ENCODE data around the gene OGFR. TPM values are rescaled to one million over a fixed set of nuclear protein-coding genes. Genes with fewer than 3 reads are reported as not detected.

The OGFR gene
- total RNA-seq, 1 donor from 2014 or later = 96.5 TPM

GRCh38 chr20:62755817-62756724, 48.6 kb upstream of the OGFR start:
- Histone ChIP-seq H4K20me1 (ENCODE audit: insufficient read depth, low read length) (no peaks in the 10 kb centered on the region), H3K4me1 (ENCODE audit: insufficient read depth, low read length) (peaks cover 3% of the 10 kb centered on the region), H3K4me2 (ENCODE audit: low read length) (no peak overlapping the region), H3K79me2 (ENCODE audit: insufficient read depth, low read length) (no peaks in the 10 kb centered on the region), H3K36me3 (ENCODE audit: insufficient read depth, low read length) (no peaks in the 10 kb centered on the region), H3K9ac (ENCODE audit: low read length) (no peak overlapping the region), H3K27ac (ENCODE audit: low read depth, low read length) (no peak overlapping the region), H3K27me3 (ENCODE audit: insufficient read depth, low read length) (peaks cover 6% of the 10 kb centered on the region), H3K4me3 (ENCODE audit: insufficient read depth, low read depth, low read length) (no peak overlapping the region), H3K9me3 (ENCODE audit: insufficient read depth, low read depth, low read length) (no peaks in the 10 kb centered on the region), H2AFZ (ENCODE audit: low read depth, low read length) (no peak overlapping the region)
- TF ChIP-seq EZH2 (IDR thresholded peaks at IDR 0.05; ENCODE audit: insufficient read depth, low read length) (no peak), CTCF (IDR thresholded peaks at IDR 0.05; ENCODE audit: insufficient read depth, low read depth, low read length) (no peak)
- H3K4me1 Mint-ChIP-seq (ENCODE audit: low read depth, unreplicated experiment) = peaks cover under 1% of the 10 kb centered on the region
- H3K4me3 Mint-ChIP-seq (ENCODE audit: unreplicated experiment) = no peak overlapping the region
- H3K27me3 Mint-ChIP-seq (ENCODE audit: low read depth, unreplicated experiment) = peaks cover 34% of the 10 kb centered on the region
- H3K36me3 Mint-ChIP-seq (ENCODE audit: low read depth, unreplicated experiment) = no peaks in the 10 kb centered on the region
- no peaks in the 10 kb centered on the region for H3K9me3 Mint-ChIP-seq (ENCODE audit: unreplicated experiment)
- DNase-seq (ENCODE audit: low read depth) (no peak), FAIRE-seq (no peak)
- no peak overlapping the region for H3K27ac Mint-ChIP-seq (ENCODE audit: unreplicated experiment)

- H3K9ac ChIP-seq (ENCODE audit: low read length) = no peak overlapping the region
- H2AFZ ChIP-seq (ENCODE audit: low read depth, low read length) = no peak overlapping the region
- Mint-ChIP-seq H3K9me3 (ENCODE audit: unreplicated experiment) (no peaks in the 10 kb centered on the region), H3K4me1 (ENCODE audit: low read depth, unreplicated experiment) (peaks cover 2% of the 10 kb centered on the region), H3K4me3 (ENCODE audit: unreplicated experiment) (no peak overlapping the region), H3K27me3 (ENCODE audit: low read depth, unreplicated experiment) (peaks cover 33% of the 10 kb centered on the region), H3K27ac (ENCODE audit: unreplicated experiment) (no peak overlapping the region), H3K36me3 (ENCODE audit: low read depth, unreplicated experiment) (no peaks in the 10 kb centered on the region)
- no peak for TF ChIP-seq EZH2 (IDR thresholded peaks at IDR 0.05; ENCODE audit: insufficient read depth, low read length)
- TF ChIP-seq CTCF (IDR thresholded peaks at IDR 0.05; ENCODE audit: insufficient read depth, low read depth, low read length) = no peak
- no peaks in the 10 kb centered on the region for H3K36me3 ChIP-seq (ENCODE audit: insufficient read depth, low read length)
- H3K4me3 ChIP-seq (ENCODE audit: insufficient read depth, low read depth, low read length) = no peak overlapping the region
- H3K27me3 ChIP-seq (ENCODE audit: insufficient read depth, low read length) = peaks cover 6% of the 10 kb centered on the region
- H3K27ac ChIP-seq (ENCODE audit: low read depth, low read length) = no peak overlapping the region
- DNase-seq (ENCODE audit: low read depth) (no peak), FAIRE-seq (no peak)
- no peaks in the 10 kb centered on the region for H3K9me3 ChIP-seq (ENCODE audit: insufficient read depth, low read depth, low read length)
- H4K20me1 ChIP-seq (ENCODE audit: insufficient read depth, low read length) = no peaks in the 10 kb centered on the region
- no peak overlapping the region for H3K4me2 ChIP-seq (ENCODE audit: low read length)
- H3K4me1 ChIP-seq (ENCODE audit: insufficient read depth, low read length) = no peaks in the 10 kb centered on the region
- no peaks in the 10 kb centered on the region for H3K79me2 ChIP-seq (ENCODE audit: insufficient read depth, low read length)
These were observed 46.3 kb upstream of the OGFR start for GRCh38 chr20:62758226-62758912.

All from astrocyte (in vitro differentiated cells and primary cell).